DND-41 (cell line): Measurements from ENCODE around the gene SPOCK2.

Experiments used
- ATAC-seq: fragments of 200-7000 bp; cut with Tn5 transposase; 3 replicates; pipeline ENCODE4 v1.9.1; 2021; ENCODE audit warnings: low read depth; ENCODE audit not compliant: insufficient read depth
- DNase-seq: peaks from one replicate; pipeline ENCODE4 v3.0.0-alpha.2; 2020
- H2AFZ ChIP-seq: 2 replicates; pipeline ENCODE4 v1.6.0; 2012; ENCODE audit warnings: low read depth, low read length
- H3K27ac ChIP-seq: 2 replicates; pipeline ENCODE4 v1.5.1; 2012; ENCODE audit warnings: low read length, inconsistent platforms
- H3K27me3 ChIP-seq: fragments of 200-600 bp; sonication (generic); 2 replicates; pipeline ENCODE4 v1.6.0; 2012; ENCODE audit warnings: low read length, mild to moderate bottlenecking, inconsistent platforms; ENCODE audit not compliant: insufficient read depth, poor library complexity
- H3K36me3 ChIP-seq: 2 replicates; pipeline ENCODE4 v1.5.1; 2012; ENCODE audit warnings: low read length, inconsistent platforms; ENCODE audit not compliant: insufficient read depth
- H3K4me1 ChIP-seq: 2 replicates; pipeline ENCODE4 v1.5.1; 2012; ENCODE audit warnings: mild to moderate bottlenecking, low read length; ENCODE audit not compliant: insufficient read depth
- H3K4me2 ChIP-seq: 2 replicates; pipeline ENCODE4 v1.6.0; 2012; ENCODE audit warnings: mild to moderate bottlenecking, moderate library complexity, low read length, inconsistent platforms; ENCODE audit not compliant: insufficient read depth
- H3K4me3 ChIP-seq, 2 experiments: fragments of 200-600 bp in 1 of 2; shearing (Covaris generic) in 1 of 2; 2 replicates each; pipeline ENCODE4 v1.5.1; 2012 to 2016; ENCODE audit warnings: inconsistent platforms in 2 of 2, low read length in 2 of 2, mild to moderate bottlenecking in 2 of 2, low read depth in 1 of 2, moderate library complexity in 1 of 2
- H3K79me2 ChIP-seq: 2 replicates; pipeline ENCODE4 v1.6.0; 2012; ENCODE audit warnings: low read length, inconsistent platforms; ENCODE audit not compliant: insufficient read depth
- H3K9ac ChIP-seq: 2 replicates; pipeline ENCODE4 v1.6.0; 2012; ENCODE audit warnings: low read depth, mild to moderate bottlenecking, inconsistent platforms, low read length, moderate library complexity
- H3K9me3 ChIP-seq: 2 replicates; pipeline ENCODE4 v1.5.1; 2012; ENCODE audit warnings: low read length, moderate library complexity, mild to moderate bottlenecking, inconsistent platforms; ENCODE audit not compliant: insufficient read depth, severe bottlenecking
- H4K20me1 ChIP-seq: 2 replicates; pipeline ENCODE4 v1.6.0; 2012; ENCODE audit warnings: low read length; ENCODE audit not compliant: insufficient read depth
- CTCF ChIP-seq: IDR thresholded peaks from 2 replicates; pipeline ENCODE4 v1.5.1; 2012; ENCODE audit warnings: borderline replicate concordance, low read length, moderate library complexity, mild to moderate bottlenecking; ENCODE audit not compliant: poor library complexity, severe bottlenecking; ENCODE audit errors: extremely low read depth
- EZH2 ChIP-seq: IDR thresholded peaks from 3 replicates; pipeline ENCODE4 v1.6.1; 2012; ENCODE audit warnings: borderline replicate concordance, low read depth, mild to moderate bottlenecking, moderate library complexity, low read length, inconsistent platforms; ENCODE audit not compliant: severe bottlenecking

The SPOCK2 gene

GRCh38 chr10:72074574-72075375 lies 13.6 kb downstream of the SPOCK2 start:
- H3K4me3 ChIP-seq: no peak overlapping the region
- DNase-seq: no peak
- no peak for TF ChIP-seq EZH2
- no peak for TF ChIP-seq CTCF
- H3K27ac ChIP-seq: no peak overlapping the region
- H3K9me3 ChIP-seq: no peaks in the 10 kb centered on the region
- H3K79me2 ChIP-seq: no peaks in the 10 kb centered on the region
- H3K9ac ChIP-seq: no peak overlapping the region
- H3K27me3 ChIP-seq: no peaks in the 10 kb centered on the region
- peaks cover 22% of the 10 kb centered on the region for H3K4me1 ChIP-seq
- no peak overlapping the region for H3K4me2 ChIP-seq
- no peak overlapping the region for H2AFZ ChIP-seq
- ATAC-seq: no peak
- H3K36me3 ChIP-seq: no peaks in the 10 kb centered on the region
- H4K20me1 ChIP-seq: no peaks in the 10 kb centered on the region

GRCh38 chr10:72073708-72074573 lies 14.4 kb downstream of the SPOCK2 start:
- no peak overlapping the region for H3K4me2 ChIP-seq
- no peaks in the 10 kb centered on the region for H3K9me3 ChIP-seq
- H3K27ac ChIP-seq: no peak overlapping the region
- no peak overlapping the region for H3K4me3 ChIP-seq
- no peak overlapping the region for H3K9ac ChIP-seq
- TF ChIP-seq CTCF (no peak), EZH2 (no peak)
- no peaks in the 10 kb centered on the region for H3K79me2 ChIP-seq
- DNase-seq (no peak), ATAC-seq (no peak)
- H3K4me1 ChIP-seq: peaks cover 14% of the 10 kb centered on the region
- H2AFZ ChIP-seq: no peak overlapping the region
- H3K27me3 ChIP-seq: no peaks in the 10 kb centered on the region
- no peaks in the 10 kb centered on the region for H4K20me1 ChIP-seq
- H3K36me3 ChIP-seq: no peaks in the 10 kb centered on the region

- no peak overlapping the region for H3K4me2 ChIP-seq
- no peak overlapping the region for H2AFZ ChIP-seq
- H3K36me3 ChIP-seq: no peaks in the 10 kb centered on the region
- no peak overlapping the region for H3K9ac ChIP-seq
- DNase-seq: no peak
- no peaks in the 10 kb centered on the region for H4K20me1 ChIP-seq
- H3K4me1 ChIP-seq: peaks cover 9% of the 10 kb centered on the region; the same call in 1 of the 2 replicates
- no peak for TF ChIP-seq CTCF
- no peak for TF ChIP-seq EZH2
- ATAC-seq: no peak
- H3K9me3 ChIP-seq: no peaks in the 10 kb centered on the region
- no peak overlapping the region for H3K27ac ChIP-seq
- no peak overlapping the region for H3K4me3 ChIP-seq
- H3K79me2 ChIP-seq: no peaks in the 10 kb centered on the region
- no peaks in the 10 kb centered on the region for H3K27me3 ChIP-seq
Observed at GRCh38 chr10:72072639-72073038, 15.7 kb downstream of the SPOCK2 start.
